ENCODE results near the gene TMEM72. TPM values are rescaled to one million over a fixed set of nuclear protein-coding genes. Genes with fewer than 3 reads are reported as not detected.

Gene TMEM72
- total and polyA plus RNA-seq, 2 of the 13 experiments (the other 11 are each of a cell fraction or from before 2014, with no cell fraction given), result 0.04 TPM; not detected in 1

GRCh38 chr10:44976352-44977198 is 65.4 kb downstream of the TMEM72 start (continued):
- peak; percentile 61 for TF ChIP-seq ZNF800 (CRISPR knock-in tag; IDR thresholded peaks at IDR 0.05)
- TF ChIP-seq PHF20 (CRISPR knock-in tag; IDR thresholded peaks at IDR 0.05), result 0 out of 2 replicates have a peak, but pooled peaks have one; percentile 28
- 0 out of 2 replicates have a peak, but pooled peaks have one; percentile 2 for TF ChIP-seq ZNF616 (CRISPR knock-in tag; IDR thresholded peaks at IDR 0.05; ENCODE audit: low read depth)
- 0 out of 2 replicates have a peak, but pooled peaks have one; percentile 17 for TF ChIP-seq ZNF274 (CRISPR knock-in tag; IDR thresholded peaks at IDR 0.05)
- TF ChIP-seq WIZ (CRISPR knock-in tag; IDR thresholded peaks at IDR 0.05), result peak; percentile 56; the same call in 1 of the 2 replicates
- TF ChIP-seq FOXK2 (IDR thresholded peaks at IDR 0.05), result no peak
- TF ChIP-seq NONO (IDR thresholded peaks at IDR 0.05), result no peak
- peak; percentile 59; the same call in 1 of the 2 replicates for TF ChIP-seq NONO (CRISPR knock-in tag; conservative IDR thresholded peaks at IDR 0.05)
- TF ChIP-seq ZFP37 (CRISPR knock-in tag; IDR thresholded peaks at IDR 0.05; ENCODE audit: borderline replicate concordance), result peak; percentile 57; the same call in 1 of the 2 replicates
- TF ChIP-seq TRAFD1 (CRISPR knock-in tag; IDR thresholded peaks at IDR 0.05; ENCODE audit: borderline replicate concordance), result peak; percentile 47; the same call in 1 of the 2 replicates
- TF ChIP-seq NR2F6 (IDR thresholded peaks at IDR 0.05), result no peak
- no peak; the same call in none of the 2 replicates for TF ChIP-seq NR2F6 (CRISPR knock-in tag; IDR thresholded peaks at IDR 0.05)
- TF ChIP-seq ZNF547 (CRISPR knock-in tag; IDR thresholded peaks at IDR 0.05), result peak; percentile 67; the same call in 1 of the 2 replicates
- no peak for TF ChIP-seq ZNF737 (CRISPR knock-in tag; IDR thresholded peaks at IDR 0.05; ENCODE audit: borderline replicate concordance)
- TF ChIP-seq, protein P1, sequence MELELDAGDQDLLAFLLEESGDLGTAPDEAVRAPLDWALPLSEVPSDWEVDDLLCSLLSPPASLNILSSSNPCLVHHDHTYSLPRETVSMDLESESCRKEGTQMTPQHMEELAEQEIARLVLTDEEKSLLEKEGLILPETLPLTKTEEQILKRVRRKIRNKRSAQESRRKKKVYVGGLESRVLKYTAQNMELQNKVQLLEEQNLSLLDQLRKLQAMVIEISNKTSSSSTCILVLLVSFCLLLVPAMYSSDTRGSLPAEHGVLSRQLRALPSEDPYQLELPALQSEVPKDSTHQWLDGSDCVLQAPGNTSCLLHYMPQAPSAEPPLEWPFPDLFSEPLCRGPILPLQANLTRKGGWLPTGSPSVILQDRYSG (CRISPR knock-in tag; IDR thresholded peaks at IDR 0.05), result 0 out of 2 replicates have a peak, but pooled peaks have one; percentile 8
- TF ChIP-seq, protein P2, sequence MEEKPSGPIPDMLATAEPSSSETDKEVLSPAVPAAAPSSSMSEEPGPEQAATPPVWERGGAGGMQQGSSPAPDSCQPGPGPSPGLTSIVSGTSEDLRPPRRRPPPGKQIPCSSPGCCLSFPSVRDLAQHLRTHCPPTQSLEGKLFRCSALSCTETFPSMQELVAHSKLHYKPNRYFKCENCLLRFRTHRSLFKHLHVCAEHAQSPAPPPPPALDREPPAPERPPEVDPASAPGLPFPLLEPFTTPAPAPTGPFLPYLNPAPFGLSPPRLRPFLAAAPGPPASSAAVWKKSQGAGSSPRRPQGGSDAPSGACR (CRISPR knock-in tag; IDR thresholded peaks at IDR 0.05), result 0 out of 2 replicates have a peak, but pooled peaks have one; percentile 2
- TF ChIP-seq ZNF138 (CRISPR knock-in tag; IDR thresholded peaks at IDR 0.05; ENCODE audit: low read depth), result 0 out of 2 replicates have a peak, but pooled peaks have one; percentile 52
- TF ChIP-seq ZNF101 (CRISPR knock-in tag; IDR thresholded peaks at IDR 0.05; ENCODE audit: borderline replicate concordance, low read depth), result no peak
- peak; percentile 38; the same call in 1 of the 2 replicates for TF ChIP-seq SOX13 (IDR thresholded peaks at IDR 0.05)
- TF ChIP-seq SOX13 (CRISPR knock-in tag; conservative IDR thresholded peaks at IDR 0.05 in 1 of 2, IDR thresholded peaks at IDR 0.05 in 1 of 2), result peak in 1 of 2 experiments; percentile 29; a peak in 1 of 4 replicates
- TF ChIP-seq ZNF552 (CRISPR knock-in tag; IDR thresholded peaks at IDR 0.05; ENCODE audit: borderline replicate concordance), result peak; percentile 31; the same call in 1 of the 2 replicates
- 0 out of 2 replicates have a peak, but pooled peaks have one; percentile 8 for TF ChIP-seq TEAD2 (CRISPR knock-in tag; IDR thresholded peaks at IDR 0.05)
- TF ChIP-seq ZNF296 (CRISPR knock-in tag; conservative IDR thresholded peaks at IDR 0.05), result no peak
- peak; percentile 71 for TF ChIP-seq ZNF225 (CRISPR knock-in tag; IDR thresholded peaks at IDR 0.05)
